Testis (tissue), 2 donors: Measurements from ENCODE around the gene RUNDC3A.

Source experiments
- CTCF ChIP-seq, 3 experiments: fragments of 450-650 bp in 2 of 3; fragments of 200-600 bp in 1 of 3; sonication (generic) in 1 of 3; IDR thresholded peaks; one replicate each; pipeline ENCODE4 v1.5.1; 2016 to 2019; ENCODE audit warnings: antibody characterized with exemption in 3 of 3, mild to moderate bottlenecking in 2 of 3, moderate library complexity in 1 of 3
- POLR2A ChIP-seq: fragments of 450-650 bp; IDR thresholded peaks from one replicate; pipeline ENCODE4 v1.6.1; 2017; ENCODE audit warnings: antibody characterized with exemption, mild to moderate bottlenecking, moderate library complexity

DNA sequence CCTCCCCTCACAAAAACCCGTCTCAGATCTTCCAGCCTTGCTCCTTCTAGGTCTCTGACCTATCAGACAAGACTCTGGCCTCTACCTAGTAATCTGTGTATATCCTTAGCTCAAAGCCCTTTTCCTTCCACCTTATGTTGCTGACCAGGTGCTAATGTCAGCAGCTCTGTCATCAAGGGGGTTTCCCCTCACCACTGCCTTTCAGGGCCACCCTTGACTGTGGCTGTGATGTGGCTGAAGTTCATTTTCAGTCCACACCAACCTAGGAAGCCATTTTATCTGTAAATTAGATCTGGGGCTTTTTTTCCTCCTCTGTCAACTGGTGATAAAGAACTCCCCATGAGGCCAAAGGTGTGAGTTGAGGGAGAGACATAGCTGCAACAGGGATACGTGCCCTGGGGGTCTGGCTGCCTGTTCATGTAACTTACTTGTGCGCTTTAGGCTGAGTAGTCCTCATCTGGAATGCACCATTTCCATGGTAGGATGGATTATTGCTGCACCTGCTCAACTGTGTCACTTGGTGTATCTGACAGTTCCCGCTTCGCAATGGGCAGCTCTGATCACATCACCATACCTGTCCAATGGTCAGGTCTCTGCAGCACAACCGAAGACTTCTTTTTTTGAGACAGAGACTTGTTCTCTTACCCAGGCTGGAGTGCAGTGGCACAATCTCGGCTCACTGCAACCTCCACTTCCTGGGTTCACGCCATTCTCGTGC, 14.7 kb upstream of the RUNDC3A start:
- no peak for TF ChIP-seq POLR2A
- no peak for TF ChIP-seq CTCF (IDR thresholded peaks at IDR 0.05)
